NB4 (cell line): Measurements from ENCODE around the gene ERGIC3.
"Not testable (repeated sequence)": the region's sequence is repeated elsewhere in the genome, so short reads cannot be mapped to it uniquely, and the experiment has no call there.

Experiments used
- DNase-seq: peaks from one replicate; pipeline ENCODE4 v3.0.0; 2010; ENCODE audit warnings: low read depth
- H3K4me3 ChIP-seq: one replicate; pipeline ENCODE4 v1.5.1; 2011; ENCODE audit warnings: mild to moderate bottlenecking, low read depth, low read length, moderate library complexity
- CTCF ChIP-seq: IDR thresholded peaks from one replicate; pipeline ENCODE4 v1.5.1; 2012; ENCODE audit warnings: low read depth, low read length
- MAX ChIP-seq: IDR thresholded peaks from 2 replicates; pipeline ENCODE4 v1.6.1; 2011; ENCODE audit warnings: low read depth, low read length
- MYC ChIP-seq: IDR thresholded peaks from 2 replicates; pipeline ENCODE4 v1.6.1; 2011; ENCODE audit warnings: low read depth, low read length
- POLR2A ChIP-seq: IDR thresholded peaks from 2 replicates; pipeline ENCODE4 v1.6.1; 2011; ENCODE audit warnings: mild to moderate bottlenecking; ENCODE audit not compliant: insufficient read length; ENCODE audit errors: extremely low read depth

The ERGIC3 gene

GRCh38 chr20:35552914-35553313 is 11.0 kb downstream of the ERGIC3 start:
- H3K4me3 ChIP-seq, result no peak overlapping the region
- no peak for DNase-seq
- TF ChIP-seq MYC (no peak), MAX (no peak), CTCF (no peak), POLR2A (no peak)

GRCh38 chr20:35555461-35555860 is 13.6 kb downstream of the ERGIC3 start:
- DNase-seq, result not testable (repeated sequence)

GRCh38 chr20:35555951-35556645 is 14.2 kb downstream of the ERGIC3 start:
- TF ChIP-seq POLR2A (no peak), MYC (no peak), CTCF (no peak), MAX (no peak)
- DNase-seq, result no peak
- no peak overlapping the region for H3K4me3 ChIP-seq

More at GRCh38 chr20:35555461-35555860, 13.6 kb downstream of the ERGIC3 start:
- not testable (repeated sequence) for H3K4me3 ChIP-seq

GRCh38 chr20:35556871-35557270 is 15.0 kb downstream of the ERGIC3 start:
- H3K4me3 ChIP-seq, result no peak overlapping the region
- DNase-seq, result no peak
- TF ChIP-seq POLR2A, result no peak
- no peak for TF ChIP-seq MYC
- no peak for TF ChIP-seq MAX
- no peak for TF ChIP-seq CTCF

- H3K4me3 ChIP-seq, result no peak overlapping the region
- TF ChIP-seq POLR2A (no peak), MYC (no peak), MAX (no peak), CTCF (no peak)
- no peak for DNase-seq
Observed at GRCh38 chr20:35558451-35558850, 16.6 kb downstream of the ERGIC3 start.

GRCh38 chr20:35559042-35559693 is 17.3 kb downstream of the ERGIC3 start:
- DNase-seq, result no peak
- no peak for TF ChIP-seq POLR2A
- no peak overlapping the region for H3K4me3 ChIP-seq

GRCh38 chr20:35560105-35560511 is 18.2 kb downstream of the ERGIC3 start:
- no peak overlapping the region for H3K4me3 ChIP-seq
- no peak for DNase-seq
- TF ChIP-seq CTCF (no peak), MYC (no peak), POLR2A (no peak), MAX (no peak)
